Suprapubic skin (tissue), 4 donors: Measurements from ENCODE around the gene CCDC88C. TPM values are rescaled to one million over a fixed set of nuclear protein-coding genes. Genes with fewer than 3 reads are reported as not detected.
A peak's percentile ranks its signal among the peaks of the same experiment; 100 is the strongest.

ENCODE experiments used
- DNase-seq, 2 donors: peaks; one replicate each; pipeline ENCODE4 v3.0.0-alpha.2; 2019; ENCODE audit warnings: low spot score in 2 of 2
- H3K27ac ChIP-seq: fragments of 200-600 bp; sonication (generic); one replicate; pipeline ENCODE4 v1.5.1; 2019
- H3K27me3 ChIP-seq: fragments of 200-600 bp; sonication (generic); one replicate; pipeline ENCODE4 v1.5.1; 2019
- H3K36me3 ChIP-seq: fragments of 200-600 bp; sonication (generic); one replicate; pipeline ENCODE4 v1.5.1; 2019
- H3K4me1 ChIP-seq: fragments of 200-600 bp; sonication (generic); one replicate; pipeline ENCODE4 v1.5.1; 2019
- H3K4me3 ChIP-seq: fragments of 200-600 bp; sonication (generic); one replicate; pipeline ENCODE4 v1.5.1; 2019; ENCODE audit warnings: mild to moderate bottlenecking
- H3K9me3 ChIP-seq: fragments of 200-600 bp; sonication (generic); one replicate; pipeline ENCODE4 v1.5.1; 2019
- EP300 ChIP-seq: sonication (generic); formaldehyde crosslinking; IDR thresholded peaks from one replicate; pipeline ENCODE4 v1.6.1; 2017; ENCODE audit warnings: antibody characterized with exemption
- POLR2A ChIP-seq, 2 donors: fragments of 450-650 bp; IDR thresholded peaks; one replicate each; pipeline ENCODE4 v1.6.1; 2017; ENCODE audit warnings: antibody characterized with exemption in 2 of 2, mild to moderate bottlenecking in 2 of 2, moderate library complexity in 2 of 2
- POLR2AphosphoS5 ChIP-seq, 3 donors: sonication (generic); formaldehyde crosslinking; IDR thresholded peaks; one replicate each; pipeline ENCODE4 v1.6.1; 2017; ENCODE audit warnings: antibody characterized with exemption in 3 of 3
- WGBS: methylation state at CpG from one replicate; pipeline ENCODE4 v1.1.5; 2018; 5-methylcytosine and 5-hydroxymethylcytosine counted together
- total RNA-seq, 4 donors: library from RNA; depleted of rRNA; stranded (reverse); fragments of >200 nt; gene quantifications; one replicate each; pipeline ENCODE4 v1.1.0, GENCODE V29; 2016
- TF ChIP-seq, protein P1 (sequence below), 2 donors: fragments of 200-600 bp in 1 of 2; fragments of 450-650 bp in 1 of 2; sonication (generic) in 1 of 2; IDR thresholded peaks; one replicate each; pipeline ENCODE4 v1.5.1; 2016 to 2019; ENCODE audit warnings: antibody characterized with exemption in 2 of 2, mild to moderate bottlenecking in 1 of 2, moderate library complexity in 1 of 2

The CCDC88C gene
- total RNA-seq, 4 donors from 2014 or later: 16.6 to 25.0 (median 22.8) TPM

DNA sequence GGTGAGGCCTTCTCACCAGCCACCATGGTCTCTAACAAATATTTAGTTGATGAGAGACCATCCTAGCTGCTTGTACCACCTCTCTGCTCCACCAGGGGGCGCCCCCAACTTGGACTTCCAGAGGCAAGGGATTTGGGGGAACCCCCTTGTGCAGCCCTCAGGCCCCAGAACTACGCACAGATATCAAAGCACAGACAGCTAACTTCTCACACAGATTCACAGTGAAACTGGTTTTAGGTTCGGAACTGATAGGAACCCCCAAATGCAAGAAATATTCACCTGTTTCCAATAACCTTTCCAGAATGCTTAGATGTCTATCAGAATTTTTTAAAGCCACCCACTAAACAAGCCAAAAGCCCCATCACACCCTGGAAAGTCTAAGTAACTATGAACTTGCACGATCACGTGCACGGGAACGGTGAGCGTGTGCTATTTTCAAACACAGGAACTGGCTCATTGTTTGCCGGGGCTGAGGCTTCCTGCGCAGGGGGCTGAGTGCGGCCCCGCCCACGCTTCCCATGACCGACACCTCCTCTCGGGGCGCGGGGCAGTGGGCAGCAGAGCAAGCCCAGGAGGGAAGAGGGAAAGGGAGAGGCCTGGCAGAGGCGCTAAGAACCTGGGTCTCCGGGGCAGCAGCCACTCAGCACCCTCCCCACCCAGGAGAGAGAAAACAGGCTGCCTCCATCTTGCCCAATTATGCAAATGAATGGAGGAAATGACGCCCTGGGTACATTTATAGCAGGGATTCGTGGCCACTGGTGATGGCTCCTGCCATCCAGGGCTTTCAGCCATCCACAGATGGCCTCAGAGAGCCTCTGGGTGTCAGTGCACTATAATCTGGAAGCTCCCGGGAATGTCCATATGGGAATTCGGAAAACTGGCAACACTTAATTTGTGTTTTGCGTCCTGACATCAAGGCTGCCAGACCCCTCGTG lies 93.7 kb downstream of the CCDC88C start:
- no peaks in the 10 kb centered on the region for H3K9me3 ChIP-seq
- WGBS: 42% methylated on average over 25 of the region's 25 CpGs
- H3K27ac ChIP-seq: peak overlapping the region; percentile 69
- no peaks in the 10 kb centered on the region for H3K27me3 ChIP-seq
- peak overlapping the region; percentile 45 for H3K4me3 ChIP-seq
- peaks cover 11% of the 10 kb centered on the region for H3K36me3 ChIP-seq
- TF ChIP-seq, protein P1, sequence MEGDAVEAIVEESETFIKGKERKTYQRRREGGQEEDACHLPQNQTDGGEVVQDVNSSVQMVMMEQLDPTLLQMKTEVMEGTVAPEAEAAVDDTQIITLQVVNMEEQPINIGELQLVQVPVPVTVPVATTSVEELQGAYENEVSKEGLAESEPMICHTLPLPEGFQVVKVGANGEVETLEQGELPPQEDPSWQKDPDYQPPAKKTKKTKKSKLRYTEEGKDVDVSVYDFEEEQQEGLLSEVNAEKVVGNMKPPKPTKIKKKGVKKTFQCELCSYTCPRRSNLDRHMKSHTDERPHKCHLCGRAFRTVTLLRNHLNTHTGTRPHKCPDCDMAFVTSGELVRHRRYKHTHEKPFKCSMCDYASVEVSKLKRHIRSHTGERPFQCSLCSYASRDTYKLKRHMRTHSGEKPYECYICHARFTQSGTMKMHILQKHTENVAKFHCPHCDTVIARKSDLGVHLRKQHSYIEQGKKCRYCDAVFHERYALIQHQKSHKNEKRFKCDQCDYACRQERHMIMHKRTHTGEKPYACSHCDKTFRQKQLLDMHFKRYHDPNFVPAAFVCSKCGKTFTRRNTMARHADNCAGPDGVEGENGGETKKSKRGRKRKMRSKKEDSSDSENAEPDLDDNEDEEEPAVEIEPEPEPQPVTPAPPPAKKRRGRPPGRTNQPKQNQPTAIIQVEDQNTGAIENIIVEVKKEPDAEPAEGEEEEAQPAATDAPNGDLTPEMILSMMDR (IDR thresholded peaks at IDR 0.05): peak; percentile 92
- no peak for TF ChIP-seq EP300
- no peak for TF ChIP-seq POLR2AphosphoS5 (IDR thresholded peaks at IDR 0.05)
- peak; percentile 94 for DNase-seq
- H3K4me1 ChIP-seq: peaks cover 20% of the 10 kb centered on the region

DNA sequence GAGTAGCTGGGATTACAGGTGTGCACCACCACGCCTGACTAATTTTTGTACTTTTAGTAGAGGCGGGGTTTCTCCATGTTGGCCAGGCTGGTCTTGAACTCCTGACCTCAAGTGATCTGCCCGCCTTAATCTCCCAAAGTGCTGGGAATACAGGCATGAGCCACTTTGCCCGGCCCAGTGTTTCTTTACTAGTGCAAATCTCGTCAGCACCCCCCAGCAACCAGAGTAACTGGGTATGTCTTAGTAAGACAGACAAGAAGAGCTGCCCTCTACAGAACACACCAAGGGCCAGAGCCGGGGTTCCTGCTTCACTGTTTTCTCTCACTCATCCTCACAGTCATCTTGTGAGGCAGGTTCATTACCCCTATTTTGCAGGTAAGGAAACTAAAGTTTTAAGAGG lies 94.6 kb downstream of the CCDC88C start:
- peaks cover 11% of the 10 kb centered on the region for H3K36me3 ChIP-seq

GRCh38 chr14:91322623-91323022 lies 95.0 kb downstream of the CCDC88C start:
- DNase-seq: no peak
- no peak overlapping the region for H3K4me3 ChIP-seq
- H3K36me3 ChIP-seq: peaks cover 11% of the 10 kb centered on the region
- H3K9me3 ChIP-seq: no peaks in the 10 kb centered on the region
- H3K4me1 ChIP-seq: peaks cover 27% of the 10 kb centered on the region
- H3K27me3 ChIP-seq: no peaks in the 10 kb centered on the region
- no peak overlapping the region for H3K27ac ChIP-seq
- TF ChIP-seq EP300 (no peak), POLR2A (IDR thresholded peaks at IDR 0.05) (no peak), POLR2AphosphoS5 (IDR thresholded peaks at IDR 0.05) (no peak)
- TF ChIP-seq, protein P1 (IDR thresholded peaks at IDR 0.05): no peak
- WGBS: 79% methylated on average over 6 of the region's 6 CpGs

More for the DNA sequence above, 94.6 kb downstream of the CCDC88C start:
- Histone ChIP-seq H3K9me3 (no peaks in the 10 kb centered on the region), H3K27me3 (no peaks in the 10 kb centered on the region), H3K4me1 (peaks cover 23% of the 10 kb centered on the region), H3K4me3 (no peak overlapping the region), H3K27ac (peak overlapping the region; percentile 69)
- no peak for DNase-seq
- WGBS: 93% methylated on average over 6 of the region's 6 CpGs
- no peak for TF ChIP-seq EP300
- no peak for TF ChIP-seq POLR2A (IDR thresholded peaks at IDR 0.05)
- TF ChIP-seq POLR2AphosphoS5 (IDR thresholded peaks at IDR 0.05): no peak
- TF ChIP-seq, protein P1 (IDR thresholded peaks at IDR 0.05): no peak

- H3K4me1 ChIP-seq: peaks cover 41% of the 10 kb centered on the region
- 84% methylated on average over 9 of the region's 12 CpGs for WGBS
Measured at GRCh38 chr14:91321131-91321530, 96.5 kb downstream of the CCDC88C start.

GRCh38 chr14:91320266-91320665 lies 97.4 kb downstream of the CCDC88C start:
- Histone ChIP-seq H3K9me3 (no peaks in the 10 kb centered on the region), H3K4me3 (no peak overlapping the region), H3K4me1 (peaks cover 41% of the 10 kb centered on the region), H3K27ac (no peak overlapping the region), H3K27me3 (no peaks in the 10 kb centered on the region), H3K36me3 (peaks cover 13% of the 10 kb centered on the region)
- no peak for DNase-seq
- WGBS: 92% methylated on average over 9 of the region's 9 CpGs
- TF ChIP-seq POLR2A (IDR thresholded peaks at IDR 0.05) (no peak), EP300 (no peak), POLR2AphosphoS5 (IDR thresholded peaks at IDR 0.05) (no peak)
- TF ChIP-seq, protein P1 (IDR thresholded peaks at IDR 0.05): no peak

More at GRCh38 chr14:91321131-91321530, 96.5 kb downstream of the CCDC88C start:
- Histone ChIP-seq H3K9me3 (no peaks in the 10 kb centered on the region), H3K4me3 (no peak overlapping the region), H3K27ac (no peak overlapping the region), H3K27me3 (no peaks in the 10 kb centered on the region), H3K36me3 (peaks cover 11% of the 10 kb centered on the region)
- no peak for TF ChIP-seq EP300
- no peak for TF ChIP-seq POLR2A (IDR thresholded peaks at IDR 0.05)
- TF ChIP-seq, protein P1 (IDR thresholded peaks at IDR 0.05): no peak
- no peak for TF ChIP-seq POLR2AphosphoS5 (IDR thresholded peaks at IDR 0.05)
- no peak for DNase-seq
